HG03460 (cell line): ENCODE measurements around the gene TBC1D22A.
"Not testable (repeated sequence)": the region's sequence is repeated elsewhere in the genome, so short reads cannot be mapped to it uniquely, and the experiment has no call there.

ENCODE experiments used
- ATAC-seq: cut with Tn5 transposase; IDR thresholded peaks from one replicate; pipeline ENCODE4 v1.9.1; 2021; ENCODE audit not compliant: unreplicated experiment

Gene TBC1D22A

DNA sequence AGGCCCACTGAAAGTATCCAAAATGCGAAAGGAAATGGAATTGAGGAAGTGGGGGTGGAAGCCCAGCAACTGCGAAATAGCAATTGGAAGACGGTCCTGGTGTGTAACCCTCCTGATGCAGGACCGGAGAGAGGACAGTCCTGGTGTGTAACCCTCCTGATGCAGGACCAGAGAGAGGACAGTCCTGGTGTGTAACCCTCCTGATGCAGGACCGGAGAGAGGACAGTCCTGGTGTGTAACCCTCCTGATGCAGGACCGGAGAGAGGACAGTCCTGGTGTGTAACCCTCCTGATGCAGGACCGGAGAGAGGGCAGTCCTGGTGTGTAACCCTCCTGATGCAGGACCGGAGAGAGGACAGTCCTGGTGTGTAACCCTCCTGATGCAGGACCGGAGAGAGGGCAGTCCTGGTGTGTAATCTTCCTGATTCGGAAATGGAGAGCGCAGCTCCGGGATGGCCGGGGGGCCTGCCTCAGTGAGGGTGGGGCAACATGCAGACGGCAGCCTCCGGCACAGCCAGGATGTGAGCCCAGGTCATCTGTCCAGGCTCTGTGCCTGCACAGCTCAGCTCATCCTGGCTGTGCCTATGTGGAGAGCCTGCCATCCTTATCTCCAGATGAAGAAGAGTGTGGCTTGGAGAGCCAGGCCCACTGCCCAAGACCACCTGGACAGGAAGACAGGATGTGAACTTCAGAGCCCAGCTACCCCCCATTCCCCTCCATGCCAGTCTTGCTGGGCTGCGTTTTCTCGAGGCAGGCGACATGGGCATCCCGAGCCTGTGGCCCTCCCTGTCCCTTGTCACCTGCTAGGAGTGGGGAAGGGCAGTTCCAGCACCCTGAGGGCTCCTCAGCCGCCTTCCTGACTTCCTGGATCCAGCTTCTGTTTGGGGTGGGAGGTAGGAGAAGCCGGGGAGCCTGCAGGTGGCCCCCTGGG lies 408.3 kb downstream of the TBC1D22A start:
- ATAC-seq = not testable (repeated sequence)

DNA sequence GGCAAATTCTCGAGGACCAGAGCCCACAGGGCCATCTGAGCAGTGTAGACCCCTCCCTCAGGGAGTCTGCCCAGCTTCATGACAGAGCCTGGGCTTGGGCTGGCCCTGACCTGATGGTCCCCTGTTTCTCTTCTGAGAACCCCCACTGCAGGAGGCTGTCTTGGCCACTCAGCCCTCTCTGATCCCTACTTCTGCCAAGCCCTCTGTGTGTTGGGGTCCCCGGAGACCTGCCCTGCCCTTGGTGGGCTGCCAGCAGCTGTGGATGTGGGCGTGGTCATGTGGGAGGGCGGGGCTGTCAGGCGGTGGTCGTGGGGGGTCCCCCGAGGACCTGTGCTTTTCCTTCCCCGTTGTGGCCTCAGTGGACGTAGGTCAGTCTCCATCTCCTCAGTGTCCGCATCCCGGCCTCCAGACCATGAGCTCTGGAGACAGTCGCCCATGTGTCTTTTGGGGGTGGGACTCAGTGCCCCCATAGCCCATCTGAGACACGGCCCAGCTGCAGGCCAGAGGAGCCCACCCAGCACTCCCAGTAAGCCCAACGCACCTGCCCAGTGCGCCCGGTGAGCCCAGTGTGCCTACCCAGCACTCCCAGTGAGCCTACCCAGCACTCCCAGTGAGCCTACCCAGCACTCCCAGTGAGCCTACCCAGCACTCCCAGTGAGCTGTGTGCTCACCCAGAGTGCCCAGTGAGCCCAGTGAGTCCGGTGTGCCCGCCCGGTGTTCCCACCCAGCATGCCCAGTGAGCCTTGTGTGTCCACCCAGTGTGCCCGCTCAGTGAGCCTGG lies 409.2 kb downstream of the TBC1D22A start:
- ATAC-seq = no peak

DNA sequence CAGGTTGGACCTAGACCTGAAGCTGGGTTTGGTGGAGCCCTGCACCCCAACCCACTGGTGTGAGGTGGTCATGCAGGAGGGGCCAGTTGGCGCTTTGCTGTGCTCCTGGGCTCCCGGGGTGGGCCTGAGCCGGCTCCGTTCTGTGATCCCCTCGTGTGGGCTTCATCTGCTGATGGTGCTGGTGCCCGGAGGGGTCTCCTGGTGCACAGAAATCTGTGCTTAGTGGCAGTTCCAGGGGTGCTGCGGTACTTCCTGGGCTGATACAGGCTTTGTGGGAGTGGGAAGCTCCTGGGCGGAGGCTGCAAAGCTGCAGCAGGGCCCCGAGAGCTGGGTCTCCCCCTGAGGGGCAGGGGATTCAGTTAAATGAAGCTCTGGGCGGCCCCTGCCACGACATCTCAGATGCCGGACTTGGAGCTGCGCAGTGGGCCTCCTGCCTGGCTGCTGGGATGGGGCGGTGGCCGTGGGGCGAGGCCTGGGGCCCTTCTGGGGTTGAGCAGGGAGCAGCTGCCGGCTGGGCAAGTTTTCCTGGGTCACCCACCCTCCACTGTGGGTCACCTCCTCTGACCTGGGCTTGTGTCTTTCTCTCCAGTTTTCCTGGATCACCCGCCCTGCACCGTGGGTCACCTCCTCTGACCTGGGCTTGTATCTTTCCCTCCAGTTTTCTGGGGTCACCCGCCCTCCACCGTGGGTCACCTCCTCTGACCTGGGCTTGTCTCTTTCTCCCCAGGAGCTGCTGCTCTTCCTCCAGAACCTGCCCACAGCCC lies 410.5 kb downstream of the TBC1D22A start:
- ATAC-seq = no peak

DNA sequence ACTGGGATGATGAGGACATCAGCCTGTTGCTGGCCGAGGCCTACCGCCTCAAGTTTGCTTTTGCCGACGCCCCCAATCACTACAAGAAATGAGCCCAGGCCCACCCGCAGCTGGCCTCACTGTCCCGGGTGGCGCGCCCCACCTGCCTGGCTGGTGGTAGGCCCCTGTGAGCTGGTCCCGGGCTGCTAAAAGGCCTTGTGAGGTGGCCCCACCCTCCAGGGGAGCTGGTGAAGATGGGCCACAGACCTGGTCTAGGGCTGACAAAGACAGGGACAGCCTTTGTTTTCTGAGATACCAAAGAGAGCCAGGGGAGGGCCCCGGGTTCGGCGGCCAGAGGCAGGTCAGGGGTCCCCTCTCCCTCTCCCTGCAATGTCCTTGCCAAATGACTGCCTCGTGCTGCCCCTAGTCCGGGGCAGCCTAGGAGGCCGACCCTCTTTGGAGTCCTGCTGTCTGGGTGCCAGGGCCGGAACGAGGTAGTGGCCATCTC lies 411.1 kb downstream of the TBC1D22A start:
- no peak for ATAC-seq

DNA sequence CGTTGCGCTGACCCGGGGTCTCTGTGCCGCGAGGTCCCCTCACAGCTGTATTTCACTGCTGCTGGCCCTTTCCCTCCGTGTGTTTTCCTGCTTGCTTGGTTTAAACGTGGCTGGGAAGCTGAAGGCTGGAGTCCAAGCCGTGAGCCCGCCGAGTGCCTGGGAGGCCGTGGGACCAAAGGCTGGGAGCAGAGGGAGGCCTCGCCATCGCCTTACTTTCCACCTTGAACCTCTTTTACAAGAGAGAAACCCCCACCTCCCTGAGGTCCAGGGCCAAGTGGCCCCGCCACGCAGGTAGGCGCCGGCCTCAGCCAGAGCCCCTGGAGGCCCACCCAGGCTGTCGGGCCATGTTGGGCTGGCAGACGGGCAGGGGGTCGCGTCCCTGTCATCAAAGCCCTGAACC lies 411.6 kb downstream of the TBC1D22A start:
- ATAC-seq = no peak

DNA sequence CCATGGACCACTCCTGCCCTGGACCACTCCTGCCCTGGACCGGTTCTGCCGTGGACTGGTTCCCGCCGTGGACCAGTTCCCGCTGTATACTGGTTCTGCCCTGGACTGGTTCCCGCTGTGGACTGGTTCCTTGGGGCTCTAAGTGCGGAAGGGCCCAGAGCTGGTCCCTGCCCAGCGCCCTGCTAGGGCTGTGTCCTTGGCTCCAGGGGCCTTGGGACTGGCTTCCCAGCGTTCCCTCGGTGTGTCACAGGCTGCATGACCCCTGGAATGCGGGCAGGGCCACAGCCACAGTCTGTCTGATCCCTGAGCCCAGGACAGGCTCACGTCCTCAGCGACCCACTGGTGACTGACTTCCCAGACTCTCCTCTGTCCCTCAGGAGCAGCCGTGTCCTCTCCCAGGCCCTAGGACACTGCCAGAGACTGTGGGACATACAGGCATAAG lies 412.2 kb downstream of the TBC1D22A start:
- ATAC-seq = no peak

DNA sequence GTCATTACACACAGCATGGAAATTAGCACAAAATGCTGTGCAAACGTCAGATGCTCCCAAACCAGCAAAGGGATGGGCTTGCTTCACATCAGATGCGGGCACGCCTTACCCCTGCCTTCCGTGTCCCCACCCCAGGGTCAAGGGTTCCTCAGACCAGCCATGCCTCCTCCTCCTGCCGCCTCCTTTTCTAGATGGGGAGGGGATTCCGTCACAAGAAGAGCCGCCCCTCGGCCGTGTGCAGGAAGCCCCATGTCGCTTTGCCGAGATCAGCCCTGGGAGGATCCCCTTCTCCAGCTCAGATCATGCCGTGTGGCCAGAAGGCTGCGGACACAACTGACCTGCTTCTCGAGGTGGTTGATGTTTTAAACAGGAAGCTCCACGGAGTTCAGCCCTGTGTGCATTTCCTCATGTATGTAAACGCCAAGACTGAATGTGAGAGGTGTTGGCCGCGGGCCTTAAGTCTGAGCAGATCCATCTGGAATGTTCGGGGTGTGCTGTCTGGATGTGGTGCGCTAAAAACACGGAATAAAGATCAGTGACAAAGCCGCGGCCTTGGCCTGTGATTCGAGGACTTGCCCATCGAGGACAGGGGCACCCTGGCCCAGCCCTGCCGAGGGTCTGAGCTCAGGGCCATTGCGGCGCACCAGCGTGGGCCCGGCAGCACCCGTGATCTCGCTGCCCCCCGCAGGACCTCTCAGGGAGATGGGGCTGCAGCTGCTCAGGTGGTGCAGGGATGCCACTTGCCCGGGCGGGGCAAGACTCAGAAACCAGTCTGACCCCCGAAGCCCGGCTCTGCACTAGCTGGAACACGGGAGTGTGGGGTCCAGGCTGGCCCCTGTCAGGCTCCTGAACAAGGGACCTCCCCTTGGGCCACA lies 412.9 kb downstream of the TBC1D22A start:
- no peak for ATAC-seq

DNA sequence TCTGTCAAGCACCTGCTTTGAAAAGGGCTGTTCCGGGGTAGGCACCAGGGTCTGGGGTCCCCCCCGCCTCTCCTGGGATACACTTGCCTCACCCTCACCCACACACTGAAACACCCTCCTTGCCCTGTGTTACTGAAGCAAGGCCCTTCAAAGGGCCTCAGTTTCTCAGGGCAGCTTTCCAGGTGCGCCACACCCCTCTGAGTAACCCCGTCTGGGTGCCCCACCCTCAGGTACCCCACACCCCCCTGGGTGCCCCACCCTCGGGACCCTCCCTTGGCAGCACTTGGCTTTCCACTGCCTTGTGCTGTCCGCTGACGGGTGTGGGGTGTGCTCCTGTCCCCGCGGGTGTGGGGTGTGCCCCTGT lies 413.6 kb downstream of the TBC1D22A start:
- ATAC-seq = no peak

DNA sequence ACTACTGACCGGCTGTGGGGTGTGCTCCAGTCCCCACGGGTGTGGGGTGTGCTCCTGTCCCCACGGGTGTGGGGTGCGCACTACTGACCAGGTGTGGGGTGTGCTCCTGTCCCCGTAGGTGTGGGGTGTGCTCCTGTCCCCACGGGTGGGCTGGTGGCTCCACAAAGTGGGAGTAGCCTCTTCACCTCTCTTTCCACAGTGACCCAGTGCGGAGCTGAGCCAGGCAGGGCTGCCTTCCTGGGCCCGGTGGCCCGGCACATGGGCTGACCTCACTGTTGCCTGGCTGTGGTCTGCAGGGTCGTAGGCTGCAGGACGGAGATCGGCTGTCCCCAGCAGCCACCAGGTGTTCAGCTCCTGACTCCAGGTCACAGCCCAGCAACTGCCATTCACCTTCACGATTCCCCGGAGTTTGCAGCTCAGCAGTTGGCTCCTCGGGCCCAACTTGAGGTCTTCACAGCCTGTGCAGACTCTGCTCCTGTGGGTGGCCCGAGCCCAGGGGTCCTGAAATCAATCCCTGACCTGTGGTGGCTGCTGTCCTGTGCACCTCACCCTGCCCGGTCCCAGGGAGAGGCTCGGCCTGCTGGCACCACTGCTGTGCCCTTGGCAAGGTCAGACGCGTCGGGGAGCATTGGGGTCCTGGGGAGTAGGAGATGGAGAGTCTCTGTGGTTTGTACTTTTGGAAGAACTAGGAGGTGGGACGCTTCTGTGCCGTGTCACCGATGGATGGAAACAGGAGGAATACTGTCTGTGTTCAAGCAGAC lies 414.3 kb downstream of the TBC1D22A start:
- ATAC-seq = no peak

DNA sequence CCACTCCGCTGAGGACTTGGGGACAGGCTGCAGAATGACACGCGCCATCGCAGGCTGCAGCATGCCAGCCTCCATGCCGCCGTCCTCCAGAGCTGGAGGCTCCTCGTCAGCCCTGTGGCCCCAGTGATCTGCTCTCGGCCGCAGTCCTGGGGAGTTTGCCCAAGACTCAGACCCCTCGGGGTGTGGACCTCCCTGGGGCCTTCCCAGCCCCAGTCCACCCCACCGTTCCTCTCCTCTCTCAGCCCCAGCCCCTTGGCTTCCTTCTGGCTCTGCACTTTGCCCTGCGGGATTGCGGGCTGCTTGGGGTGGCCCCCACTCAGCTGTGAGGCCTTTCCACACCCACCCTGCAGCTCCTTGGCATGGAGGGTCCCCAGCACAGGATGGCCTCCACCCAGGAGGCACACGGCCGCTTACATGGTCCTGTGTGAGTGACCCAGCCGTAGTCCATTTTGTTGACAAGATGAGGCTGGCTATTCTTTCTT lies 414.9 kb downstream of the TBC1D22A start:
- no peak for ATAC-seq

DNA sequence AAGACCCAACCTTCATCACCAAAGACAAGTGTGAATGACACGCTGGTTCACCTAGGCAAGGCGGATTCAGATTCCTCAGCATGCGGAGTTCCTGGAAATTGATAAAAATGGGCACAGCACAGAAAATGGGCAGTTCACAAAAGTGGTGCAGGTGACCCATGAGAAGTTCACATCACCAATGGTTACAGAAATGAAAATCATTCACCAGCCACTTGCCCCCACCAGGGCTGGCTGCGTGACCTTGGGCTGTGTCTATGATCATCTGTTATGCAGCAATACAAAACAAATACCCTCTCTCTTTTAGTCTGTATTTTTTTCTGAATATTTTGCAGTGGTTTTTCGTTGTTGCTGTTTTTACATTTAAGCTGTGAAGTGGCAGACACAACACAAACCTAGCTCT lies 415.9 kb downstream of the TBC1D22A start:
- ATAC-seq = no peak

DNA sequence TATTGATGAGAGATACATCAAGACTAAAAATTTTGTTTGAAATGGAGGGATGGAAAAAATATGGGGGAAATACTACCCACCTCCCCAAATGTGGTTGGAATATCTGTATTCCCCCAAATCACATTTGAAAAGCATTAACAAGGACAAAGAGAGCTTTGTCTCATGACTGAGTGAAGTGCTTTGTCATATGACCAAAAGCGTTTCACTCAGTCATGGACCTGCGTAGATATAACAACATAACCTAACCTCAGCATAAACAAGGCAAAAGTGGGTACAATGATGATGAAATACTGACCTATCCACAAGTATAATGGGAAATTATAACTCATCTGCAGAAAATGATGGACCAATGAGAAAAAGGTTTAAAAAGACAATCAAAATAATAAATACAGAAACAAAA lies 418.3 kb downstream of the TBC1D22A start:
- ATAC-seq = no peak

DNA sequence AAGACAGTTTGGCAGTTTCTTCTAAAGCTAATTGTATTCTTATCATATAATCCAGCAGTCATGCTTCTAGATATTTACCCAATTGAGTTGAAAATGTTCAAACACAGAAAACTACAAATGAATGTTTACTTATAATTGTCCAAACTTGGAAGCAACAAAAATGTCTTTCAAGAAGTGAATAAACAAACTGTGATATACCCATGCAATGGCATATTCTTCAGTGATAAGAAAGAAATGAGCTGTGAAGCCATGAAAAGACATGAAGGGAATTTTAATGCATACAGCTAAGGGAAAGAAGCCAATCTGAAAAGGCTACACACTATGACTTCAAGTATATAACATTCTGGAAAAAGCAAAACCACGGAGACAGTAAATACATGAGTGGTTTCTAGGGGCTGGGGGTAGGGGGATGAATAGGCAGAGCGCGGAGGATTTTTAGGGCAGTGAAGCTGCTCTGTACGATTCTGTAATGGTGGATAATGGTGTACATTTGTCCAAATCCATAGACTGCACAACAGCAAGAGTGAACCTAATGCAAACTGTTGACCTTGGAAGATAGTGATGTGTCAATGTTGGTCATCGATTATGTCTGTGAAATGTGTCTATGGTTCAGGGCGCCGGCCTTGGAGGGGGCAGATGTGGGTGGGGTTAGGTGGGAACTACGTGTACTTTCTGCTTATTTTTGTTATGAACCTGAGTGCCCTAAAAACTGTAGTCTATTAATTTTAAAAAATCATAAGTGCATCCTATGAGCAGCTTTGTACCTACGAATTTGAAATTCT lies 424.9 kb downstream of the TBC1D22A start:
- ATAC-seq = no peak

DNA sequence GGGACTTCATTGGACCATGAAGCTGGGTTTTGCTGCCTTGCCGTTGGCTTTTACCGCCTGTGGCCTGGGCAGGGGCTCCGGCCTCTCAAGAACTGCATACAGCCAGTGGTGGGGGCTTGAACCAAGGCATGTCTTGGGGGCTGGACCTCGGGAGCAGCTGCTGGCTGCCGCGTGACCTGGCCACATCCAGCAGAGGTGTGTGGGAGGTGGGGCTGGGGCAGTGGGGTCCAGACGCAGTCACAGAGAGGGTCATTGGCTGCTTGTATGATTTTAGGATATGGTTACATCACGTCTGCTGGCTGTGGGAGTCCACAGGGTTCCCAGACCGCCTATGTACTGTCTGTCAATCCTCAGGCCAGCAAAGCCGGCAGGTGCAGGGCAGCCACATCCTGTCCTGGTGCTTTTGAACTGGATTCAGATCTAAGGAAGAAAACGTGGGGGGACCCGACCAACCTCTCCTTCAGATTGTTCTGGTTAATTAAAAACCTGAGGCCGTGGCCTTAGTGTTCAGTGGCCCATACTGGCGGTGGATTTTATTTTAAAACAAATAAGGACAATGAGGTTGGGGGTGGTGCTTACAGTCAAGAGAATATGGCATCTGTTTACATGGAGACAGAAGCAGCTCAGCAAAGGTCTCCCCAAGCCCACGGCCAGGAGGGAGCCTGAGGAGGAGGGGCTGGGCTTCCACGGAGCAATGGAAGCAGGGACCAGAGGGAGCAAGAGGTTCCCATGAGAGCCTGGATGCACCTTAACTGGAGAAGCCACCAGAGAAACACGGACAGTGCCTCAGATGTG lies 426.0 kb downstream of the TBC1D22A start:
- ATAC-seq = no peak

DNA sequence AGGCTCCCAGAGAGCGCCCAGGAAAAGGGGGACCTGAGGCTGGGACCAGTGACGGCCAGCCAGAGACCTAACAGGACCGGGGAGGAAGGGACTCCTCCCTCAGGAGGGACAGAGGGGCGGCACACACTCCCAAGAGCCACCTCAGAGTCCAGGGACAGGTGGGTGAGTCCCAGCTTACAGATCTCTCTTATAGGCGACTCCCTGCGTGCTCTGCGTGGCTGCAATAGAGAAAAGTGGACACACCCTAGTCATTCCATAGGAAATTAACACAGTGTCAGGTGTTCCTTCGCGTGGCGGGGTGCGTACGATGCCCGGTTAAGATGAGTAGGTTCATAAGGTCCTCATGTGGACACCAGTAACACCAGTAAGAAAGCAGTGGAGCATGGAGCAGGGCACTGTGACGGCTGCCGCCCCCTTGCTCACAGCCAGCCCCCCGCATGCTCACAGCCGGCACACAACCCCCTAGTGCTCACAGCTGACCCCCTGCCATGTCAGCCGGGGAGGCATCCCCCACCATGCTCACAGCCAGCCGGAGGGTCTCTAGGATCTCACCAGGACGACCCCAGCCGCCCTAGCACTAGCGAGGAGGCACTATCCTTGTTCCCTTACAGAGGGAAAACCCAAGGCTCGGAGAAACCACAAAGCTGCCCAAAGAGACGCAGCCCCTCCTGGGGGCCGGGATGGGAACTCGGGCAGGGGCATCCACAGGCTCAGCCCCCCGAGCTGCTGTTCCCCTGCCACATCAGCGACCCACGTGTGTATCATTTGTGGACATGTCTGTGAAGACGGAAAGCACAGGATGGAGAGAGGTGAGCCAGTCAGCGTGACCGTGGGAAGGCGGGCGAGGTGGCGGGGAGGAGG lies 426.8 kb downstream of the TBC1D22A start:
- no peak for ATAC-seq

DNA sequence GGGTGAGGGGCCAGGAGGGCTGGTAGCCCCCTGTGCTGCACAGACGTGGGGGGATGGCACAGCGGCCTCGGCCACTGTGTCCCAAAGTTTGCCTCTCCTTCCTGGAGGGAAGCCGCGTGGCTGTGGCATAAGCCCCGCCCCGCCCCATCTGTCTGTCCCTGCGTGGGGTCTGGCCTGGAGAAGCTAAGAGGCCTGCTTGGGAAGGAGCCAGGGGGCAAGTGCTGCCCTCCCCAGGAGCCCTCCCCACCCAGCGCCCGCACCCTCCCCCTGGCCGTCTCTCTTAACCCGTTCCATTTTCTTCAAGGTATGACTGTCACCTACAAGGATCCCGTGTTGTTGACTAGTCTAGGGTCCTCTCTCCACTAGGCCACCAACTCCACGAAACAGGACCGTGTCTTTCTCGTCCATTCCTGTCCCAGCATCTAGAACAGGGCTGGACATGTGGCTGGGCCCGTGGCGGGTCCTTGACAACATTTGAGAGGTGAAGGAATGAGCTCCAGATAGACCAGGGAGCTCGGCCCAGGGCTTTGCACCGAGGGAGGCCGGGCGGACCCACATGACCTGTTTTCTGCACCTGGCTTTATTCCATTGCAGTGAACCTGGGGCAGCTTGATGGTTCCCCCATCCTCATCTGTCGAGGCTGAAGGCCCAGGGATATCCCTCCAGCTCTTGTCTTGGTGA lies 428.0 kb downstream of the TBC1D22A start:
- ATAC-seq = no peak
